Measurements from ENCODE around the gene LUC7L.

Gene LUC7L

GRCh38 chr16:177981-178667 is 51.1 kb downstream of the LUC7L start:
- no peak overlapping the region for H3K27ac ChIP-seq
- TF ChIP-seq ZFX (IDR thresholded peaks at IDR 0.05; ENCODE audit: borderline replicate concordance): no peak
- no peak for TF ChIP-seq CTCF (IDR thresholded peaks at IDR 0.05)

- H3K27ac ChIP-seq: no peak overlapping the region
- TF ChIP-seq ZFX (IDR thresholded peaks at IDR 0.05; ENCODE audit: borderline replicate concordance) (no peak), CTCF (IDR thresholded peaks at IDR 0.05) (no peak)
Observed at GRCh38 chr16:177394-177822, 51.8 kb downstream of the LUC7L start.

GRCh38 chr16:176477-177382 is 52.5 kb downstream of the LUC7L start, which contains the start of gene HBA1:
HBA1 (plus strand) TSS chr16:176680; CDS start chr16:176717, 37 bp downstream.
- H3K27ac ChIP-seq: peak within 1 kb of the TSS; percentile 70

GRCh38 chr16:176006-176405 is 53.2 kb downstream of the LUC7L start:
- peak overlapping the region; percentile 70 for H3K27ac ChIP-seq

- H3K27ac ChIP-seq: peak overlapping the region; percentile 70
Observed at GRCh38 chr16:175011-175949, 54.0 kb downstream of the LUC7L start.

GRCh38 chr16:173928-174769 is 55.1 kb downstream of the LUC7L start:
- H3K27ac ChIP-seq: peak overlapping the region; percentile 70

More at GRCh38 chr16:175011-175949, 54.0 kb downstream of the LUC7L start:
- TF ChIP-seq CTCF (IDR thresholded peaks at IDR 0.05) (no peak), ZFX (IDR thresholded peaks at IDR 0.05; ENCODE audit: borderline replicate concordance) (no peak)

- H3K27ac ChIP-seq: peak overlapping the region; percentile 65
Observed at GRCh38 chr16:173211-173854, 55.9 kb downstream of the LUC7L start.

- H3K27ac ChIP-seq: peak within 1 kb of the TSS; percentile 65
Observed at GRCh38 chr16:172374-172941, 56.8 kb downstream of the LUC7L start, which contains the start of gene HBA2. HBA2 (plus strand) TSS chr16:172876; CDS start chr16:172913, 37 bp downstream.

- H3K27ac ChIP-seq: no peak overlapping the region
- no peak for TF ChIP-seq ZFX (IDR thresholded peaks at IDR 0.05; ENCODE audit: borderline replicate concordance)
Observed at GRCh38 chr16:170788-171187, 58.5 kb downstream of the LUC7L start.

- peak overlapping the region; percentile 55 for H3K27ac ChIP-seq
Observed at GRCh38 chr16:170088-170507, 59.2 kb downstream of the LUC7L start.
